ENCODE results near the gene ASIC4.

Gene ASIC4

GRCh38 chr2:219491278-219491963 is 22.9 kb upstream of the ASIC4 start:
- no peak for DNase-seq (ENCODE audit: low spot score)
- WGBS, 2 donors (ENCODE audit: extremely low coverage in 2 of 2, insufficient read length in 2 of 2, insufficient replicate concordance in 1 of 2) = no CpG with 5 or more reads among the region's 14 CpGs

GRCh38 chr2:219492575-219492974 is 21.7 kb upstream of the ASIC4 start:
- Histone ChIP-seq H3K23ac (ENCODE audit: low read depth, low read length, poor library complexity) (peak overlapping the region; percentile 62), H3K4me3 (ENCODE audit: low read length in 2 of 2) (no peak overlapping the region), H2AK5ac (ENCODE audit: low read depth, low read length) (peak overlapping the region; percentile 81), H2BK120ac (ENCODE audit: low read depth, low read length) (no peak overlapping the region), H3K9ac (ENCODE audit: low read depth, low read length, poor library complexity) (no peak overlapping the region), H3K9me3 (replicated peaks in 1 of 2; ENCODE audit: control insufficient read depth in 2 of 2, insufficient read depth in 1 of 2, low read depth in 1 of 2, low read length in 2 of 2) (no peaks in the 10 kb centered on the region), H2BK12ac (ENCODE audit: low read length) (peak overlapping the region; percentile 30), H3K79me1 (ENCODE audit: low read depth, low read length) (no peaks in the 10 kb centered on the region), H3K4me1 (ENCODE audit: control insufficient read depth in 2 of 2, insufficient read depth in 1 of 2, low read depth in 1 of 2, low read length in 2 of 2) (peaks cover 0 to 5% of the 10 kb centered on the region in 2 donors), H2AFZ (ENCODE audit: low read length) (no peak overlapping the region), H2BK15ac (ENCODE audit: low read length) (peak overlapping the region; percentile 54), H4K8ac (ENCODE audit: low read depth, low read length) (no peak overlapping the region), H2BK5ac (ENCODE audit: low read length) (no peak overlapping the region), H3K4me2 (ENCODE audit: insufficient read depth, low read length, poor library complexity, severe bottlenecking) (no peak overlapping the region), H3K27ac (replicated peaks; ENCODE audit: low read length) (no peak overlapping the region), H4K91ac (ENCODE audit: low read depth, low read length, poor library complexity) (no peak overlapping the region), H3K14ac (ENCODE audit: low read length) (no peak overlapping the region), H3K18ac (ENCODE audit: low read length) (peak overlapping the region; percentile 46), H3K4ac (ENCODE audit: low read length) (no peak overlapping the region), H3K27me3 (ENCODE audit: control insufficient read depth in 3 of 3, insufficient read depth in 3 of 3, low read depth in 1 of 3, low read length in 3 of 3) (peaks cover 15 to 73% (median 52%) of the 10 kb centered on the region in 3 experiments), H3K36me3 (replicated peaks in 1 of 2; ENCODE audit: control insufficient read depth in 2 of 2, insufficient read depth in 2 of 2, low read length in 2 of 2) (no peaks in the 10 kb centered on the region)
- no CpG with 5 or more reads among the region's 20 CpGs for WGBS, 2 donors (ENCODE audit: extremely low coverage in 2 of 2, insufficient read length in 2 of 2, insufficient replicate concordance in 1 of 2)
- no peak for DNase-seq (ENCODE audit: low spot score)

More at GRCh38 chr2:219491278-219491963, 22.9 kb upstream of the ASIC4 start:
- Histone ChIP-seq H2BK12ac (ENCODE audit: low read length) (no peak overlapping the region), H3K79me1 (ENCODE audit: low read depth, low read length) (no peaks in the 10 kb centered on the region), H3K27me3 (ENCODE audit: control insufficient read depth in 3 of 3, insufficient read depth in 3 of 3, low read depth in 1 of 3, low read length in 3 of 3) (peaks cover 5 to 76% (median 50%) of the 10 kb centered on the region in 3 experiments), H2BK120ac (ENCODE audit: low read depth, low read length) (no peak overlapping the region), H2BK5ac (ENCODE audit: low read length) (no peak overlapping the region), H3K4me2 (ENCODE audit: insufficient read depth, low read length, poor library complexity, severe bottlenecking) (no peak overlapping the region), H2AK5ac (ENCODE audit: low read depth, low read length) (no peak overlapping the region), H3K27ac (replicated peaks; ENCODE audit: low read length) (no peak overlapping the region), H3K23ac (ENCODE audit: low read depth, low read length, poor library complexity) (no peak overlapping the region), H4K91ac (ENCODE audit: low read depth, low read length, poor library complexity) (no peak overlapping the region), H3K4me1 (ENCODE audit: control insufficient read depth in 2 of 2, insufficient read depth in 1 of 2, low read depth in 1 of 2, low read length in 2 of 2) (peaks cover 1 to 7% of the 10 kb centered on the region in 2 donors), H3K9ac (ENCODE audit: low read depth, low read length, poor library complexity) (no peak overlapping the region), H3K4me3 (ENCODE audit: low read length in 2 of 2) (no peak overlapping the region), H2BK15ac (ENCODE audit: low read length) (no peak overlapping the region), H3K36me3 (replicated peaks in 1 of 2; ENCODE audit: control insufficient read depth in 2 of 2, insufficient read depth in 2 of 2, low read length in 2 of 2) (no peaks in the 10 kb centered on the region), H3K14ac (ENCODE audit: low read length) (no peak overlapping the region), H4K8ac (ENCODE audit: low read depth, low read length) (no peak overlapping the region), H3K9me3 (replicated peaks in 1 of 2; ENCODE audit: control insufficient read depth in 2 of 2, insufficient read depth in 1 of 2, low read depth in 1 of 2, low read length in 2 of 2) (no peaks in the 10 kb centered on the region), H3K18ac (ENCODE audit: low read length) (no peak overlapping the region), H2AFZ (ENCODE audit: low read length) (no peak overlapping the region), H3K4ac (ENCODE audit: low read length) (no peak overlapping the region)

GRCh38 chr2:219493086-219493485 is 21.2 kb upstream of the ASIC4 start:
- Histone ChIP-seq H2BK12ac (ENCODE audit: low read length) (peak overlapping the region; percentile 65), H4K91ac (ENCODE audit: low read depth, low read length, poor library complexity) (no peak overlapping the region), H3K14ac (ENCODE audit: low read length) (no peak overlapping the region), H3K4me2 (ENCODE audit: insufficient read depth, low read length, poor library complexity, severe bottlenecking) (no peak overlapping the region), H3K36me3 (replicated peaks in 1 of 2; ENCODE audit: control insufficient read depth in 2 of 2, insufficient read depth in 2 of 2, low read length in 2 of 2) (no peaks in the 10 kb centered on the region), H2BK5ac (ENCODE audit: low read length) (no peak overlapping the region), H2AK5ac (ENCODE audit: low read depth, low read length) (peak overlapping the region; percentile 81), H3K27ac (replicated peaks; ENCODE audit: low read length) (no peak overlapping the region), H2BK120ac (ENCODE audit: low read depth, low read length) (no peak overlapping the region), H3K27me3 (ENCODE audit: control insufficient read depth in 3 of 3, insufficient read depth in 3 of 3, low read depth in 1 of 3, low read length in 3 of 3) (peaks cover 18 to 72% (median 57%) of the 10 kb centered on the region in 3 experiments), H3K9me3 (replicated peaks in 1 of 2; ENCODE audit: control insufficient read depth in 2 of 2, insufficient read depth in 1 of 2, low read depth in 1 of 2, low read length in 2 of 2) (no peaks in the 10 kb centered on the region), H4K8ac (ENCODE audit: low read depth, low read length) (no peak overlapping the region), H3K79me1 (ENCODE audit: low read depth, low read length) (no peaks in the 10 kb centered on the region), H3K18ac (ENCODE audit: low read length) (peak overlapping the region; percentile 34), H3K4me3 (ENCODE audit: low read length in 2 of 2) (no peak overlapping the region), H2BK15ac (ENCODE audit: low read length) (peak overlapping the region; percentile 54), H3K9ac (ENCODE audit: low read depth, low read length, poor library complexity) (no peak overlapping the region), H3K23ac (ENCODE audit: low read depth, low read length, poor library complexity) (no peak overlapping the region), H3K4ac (ENCODE audit: low read length) (no peak overlapping the region), H3K4me1 (ENCODE audit: control insufficient read depth in 2 of 2, insufficient read depth in 1 of 2, low read depth in 1 of 2, low read length in 2 of 2) (peaks cover 0 to 8% of the 10 kb centered on the region in 2 donors), H2AFZ (ENCODE audit: low read length) (no peak overlapping the region)
- no CpG with 5 or more reads among the region's 5 CpGs for WGBS, 2 donors (ENCODE audit: extremely low coverage in 2 of 2, insufficient read length in 2 of 2, insufficient replicate concordance in 1 of 2)
- no peak for DNase-seq (ENCODE audit: low spot score)

GRCh38 chr2:219494952-219495530 is 19.2 kb upstream of the ASIC4 start:
- no peak overlapping the region for H2BK15ac ChIP-seq (ENCODE audit: low read length)
- H3K4ac ChIP-seq (ENCODE audit: low read length) = no peak overlapping the region
- no peak overlapping the region for H4K8ac ChIP-seq (ENCODE audit: low read depth, low read length)
- H3K4me3 ChIP-seq (ENCODE audit: low read length in 2 of 2) = no peak overlapping the region
- no peaks in the 10 kb centered on the region for H3K9me3 ChIP-seq (replicated peaks in 1 of 2; ENCODE audit: control insufficient read depth in 2 of 2, insufficient read depth in 1 of 2, low read depth in 1 of 2, low read length in 2 of 2)
- no peak for DNase-seq (ENCODE audit: low spot score)
- H3K4me1 ChIP-seq (ENCODE audit: control insufficient read depth in 2 of 2, insufficient read depth in 1 of 2, low read depth in 1 of 2, low read length in 2 of 2) = peaks cover 6 to 10% of the 10 kb centered on the region in 2 donors
- H3K4me2 ChIP-seq (ENCODE audit: insufficient read depth, low read length, poor library complexity, severe bottlenecking) = no peak overlapping the region
- no peaks in the 10 kb centered on the region for H3K36me3 ChIP-seq (replicated peaks in 1 of 2; ENCODE audit: control insufficient read depth in 2 of 2, insufficient read depth in 2 of 2, low read length in 2 of 2)
- no peak overlapping the region for H2AK5ac ChIP-seq (ENCODE audit: low read depth, low read length)
- no peak overlapping the region for H2BK120ac ChIP-seq (ENCODE audit: low read depth, low read length)
- H4K91ac ChIP-seq (ENCODE audit: low read depth, low read length, poor library complexity) = no peak overlapping the region
- no peak overlapping the region for H3K27ac ChIP-seq (replicated peaks; ENCODE audit: low read length)
- no peak overlapping the region for H3K23ac ChIP-seq (ENCODE audit: low read depth, low read length, poor library complexity)
- H3K14ac ChIP-seq (ENCODE audit: low read length) = no peak overlapping the region
- no peak overlapping the region for H3K18ac ChIP-seq (ENCODE audit: low read length)
- no peaks in the 10 kb centered on the region for H3K79me1 ChIP-seq (ENCODE audit: low read depth, low read length)
- H3K9ac ChIP-seq (ENCODE audit: low read depth, low read length, poor library complexity) = no peak overlapping the region
- H2BK12ac ChIP-seq (ENCODE audit: low read length) = no peak overlapping the region
- WGBS, 2 donors (ENCODE audit: extremely low coverage in 2 of 2, insufficient read length in 2 of 2, insufficient replicate concordance in 1 of 2) = no CpG with 5 or more reads among the region's 10 CpGs
- no peak overlapping the region for H2BK5ac ChIP-seq (ENCODE audit: low read length)
- no peak overlapping the region for H2AFZ ChIP-seq (ENCODE audit: low read length)
- H3K27me3 ChIP-seq (ENCODE audit: control insufficient read depth in 3 of 3, insufficient read depth in 3 of 3, low read depth in 1 of 3, low read length in 3 of 3) = peaks cover 20 to 61% (median 60%) of the 10 kb centered on the region in 3 experiments
